Measurements from ENCODE around the gene SLC8B1. TPM values are rescaled to one million over a fixed set of nuclear protein-coding genes. Genes with fewer than 3 reads are reported as not detected.
A peak's percentile ranks its signal among the peaks of the same experiment; 100 is the strongest.

The SLC8B1 gene
- total RNA-seq, 6 experiments from 2014 or later: 12.6 to 32.7 (median 21.5) TPM

GRCh38 chr12:113325916-113326315, 9.0 kb downstream of the SLC8B1 start:
- Histone ChIP-seq H3K36me3 (no peaks in the 10 kb centered on the region), H3K9me3 (no peaks in the 10 kb centered on the region), H3K4me1 (peaks cover 0 to 6% (median 0%) of the 10 kb centered on the region in 4 donors), H3K27ac (peak overlapping the region in 2 of 3 donors; percentile 4 to 33), H3K27me3 (no peaks in the 10 kb centered on the region), H3K4me3 (no peak overlapping the region)
- WGBS (ENCODE audit: insufficient coverage, low coverage, low lambda C conversion rate, missing lambda C conversion rate): 19% methylated on average over 3 of the region's 3 CpGs
- DNase-seq (peak in 1 of 3 donors; percentile 58), ATAC-seq (peak in 3 of 4 donors; percentile 18 to 34 (median 29))
- intact Hi-C loops (cut with DNase I): no loop called here
- TF ChIP-seq CTCF (IDR thresholded peaks at IDR 0.05) (no peak), POLR2A (IDR thresholded peaks at IDR 0.05) (no peak)

- 76% methylated on average over 2 of the region's 2 CpGs for WGBS (ENCODE audit: insufficient coverage, low coverage, low lambda C conversion rate, missing lambda C conversion rate)
- TF ChIP-seq POLR2A (IDR thresholded peaks at IDR 0.05) (no peak), CTCF (IDR thresholded peaks at IDR 0.05) (no peak)
- Histone ChIP-seq H3K36me3 (peaks cover 0 to 23% (median 6%) of the 10 kb centered on the region in 4 donors), H3K27ac (no peak overlapping the region), H3K4me3 (no peak overlapping the region), H3K27me3 (no peaks in the 10 kb centered on the region), H3K4me1 (peaks cover 0 to 6% (median 0%) of the 10 kb centered on the region in 4 donors), H3K9me3 (no peaks in the 10 kb centered on the region)
- ATAC-seq: peak; percentile 26 to 67 (median 44)
- no peak for DNase-seq
- intact Hi-C loops (cut with DNase I): no loop called here
These were observed 12.6 kb downstream of the SLC8B1 start for GRCh38 chr12:113322343-113322742.

- no peak for TF ChIP-seq POLR2A (IDR thresholded peaks at IDR 0.05)
- no peak for TF ChIP-seq CTCF (IDR thresholded peaks at IDR 0.05)
- 100% methylated on average over 2 of the region's 12 CpGs for WGBS (ENCODE audit: insufficient coverage, low coverage, low lambda C conversion rate, missing lambda C conversion rate)
- no peaks in the 10 kb centered on the region for H3K9me3 ChIP-seq
- DNase-seq: no peak
- no peak for ATAC-seq
- H3K4me3 ChIP-seq: no peak overlapping the region
- no peak overlapping the region for H3K27ac ChIP-seq
- intact Hi-C loops (cut with DNase I): no loop called here
- H3K27me3 ChIP-seq: no peaks in the 10 kb centered on the region
- peaks cover 0 to 28% (median 6%) of the 10 kb centered on the region in 4 donors for H3K36me3 ChIP-seq
- H3K4me1 ChIP-seq: no peaks in the 10 kb centered on the region
These were observed 14.5 kb downstream of the SLC8B1 start for GRCh38 chr12:113320401-113320800.

- intact Hi-C loops (cut with DNase I): loop anchor here in 1 of 2 donors (10.0 kb wide), 1 partner anchor 116 kb away; no protein-coding TSS in a partner anchor
- Histone ChIP-seq H3K27me3 (no peaks in the 10 kb centered on the region), H3K36me3 (peaks cover 0 to 28% (median 6%) of the 10 kb centered on the region in 4 donors), H3K27ac (no peak overlapping the region), H3K9me3 (no peaks in the 10 kb centered on the region), H3K4me1 (no peaks in the 10 kb centered on the region), H3K4me3 (no peak overlapping the region)
- DNase-seq: no peak
- no peak for ATAC-seq
- no peak for TF ChIP-seq CTCF (IDR thresholded peaks at IDR 0.05)
- TF ChIP-seq POLR2A (IDR thresholded peaks at IDR 0.05): no peak
- WGBS (ENCODE audit: insufficient coverage, low coverage, low lambda C conversion rate, missing lambda C conversion rate): 81% methylated on average over 6 of the region's 15 CpGs
These were observed 15.8 kb downstream of the SLC8B1 start for GRCh38 chr12:113318900-113319628.

Data from right lobe of liver (tissue), 6 donors.